Panc1 (cell line): Measurements from ENCODE around the gene OGDH. TPM values are rescaled to one million over a fixed set of nuclear protein-coding genes. Genes with fewer than 3 reads are reported as not detected.

Experiments used
- ATAC-seq: fragments of 200-7000 bp; cut with Tn5 transposase; 2 replicates; pipeline ENCODE4 v1.9.1; 2020; ENCODE audit warnings: mild to moderate bottlenecking, moderate library complexity
- BruUV-seq: library from RNA; stranded (reverse); fragments of 400-500 nt; replicated peaks from 2 replicates; lab custom pipeline; 2021; lab: Mats Ljungman, UMichigan
- CTCF ChIA-PET: fragments of 300-600 bp; sonication (Branson Sonifier 250); formaldehyde crosslinking; loops from one replicate; lab custom pipeline; 2022; ENCODE audit warnings: antibody characterized with exemption; lab: Charles Lee
- POLR2A ChIA-PET: fragments of 300-600 bp; sonication (Branson Sonifier 250); formaldehyde crosslinking; loops from one replicate; lab custom pipeline; 2022; ENCODE audit warnings: antibody characterized with exemption; lab: Charles Lee
- DNase-seq: peaks from one replicate; pipeline ENCODE4 v3.0.0-alpha.2; 2010; ENCODE audit warnings: low read depth, low spot score
- H3K27ac ChIP-seq: 2 replicates; pipeline ENCODE4 v1.5.1; 2011; ENCODE audit warnings: mild to moderate bottlenecking, low read length, inconsistent platforms
- H3K27me3 ChIP-seq: fragments of 200-500 bp; sonication (Bioruptor generic); 2 replicates; pipeline ENCODE4 v1.6.0; 2014; ENCODE audit warnings: low read length, inconsistent platforms; ENCODE audit not compliant: control insufficient read depth, insufficient read depth
- H3K36me3 ChIP-seq: fragments of 200-500 bp; sonication (Bioruptor generic); 2 replicates; pipeline ENCODE4 v1.5.1; 2014; ENCODE audit warnings: inconsistent platforms, mild to moderate bottlenecking, low read length, moderate library complexity; ENCODE audit not compliant: control insufficient read depth, insufficient read depth
- H3K4me1 ChIP-seq: 2 replicates; pipeline ENCODE4 v1.5.1; 2011; ENCODE audit warnings: inconsistent platforms, mild to moderate bottlenecking, low read length, moderate library complexity; ENCODE audit not compliant: control insufficient read depth, insufficient read depth
- H3K4me3 ChIP-seq, 2 experiments: 2 replicates each; pipeline ENCODE4 v1.5.1; 2011 to 2012; ENCODE audit warnings: low read depth in 2 of 2, low read length in 2 of 2, mild to moderate bottlenecking in 2 of 2, inconsistent platforms in 1 of 2, moderate library complexity in 1 of 2
- H3K9me3 ChIP-seq: fragments of 200-500 bp; sonication (Bioruptor generic); 2 replicates; pipeline ENCODE4 v1.5.1; 2014; ENCODE audit warnings: low read depth, mild to moderate bottlenecking, inconsistent platforms, low read length, moderate library complexity; ENCODE audit not compliant: control insufficient read depth, insufficient read depth
- POLR2AphosphoS5 ChIP-seq: IDR thresholded peaks from 2 replicates; pipeline ENCODE4 v1.6.1; 2012; ENCODE audit warnings: mild to moderate bottlenecking, low read depth, low read length, moderate library complexity
- SIN3A ChIP-seq: IDR thresholded peaks from 2 replicates; pipeline ENCODE4 v1.6.1; 2012; ENCODE audit warnings: low read depth, mild to moderate bottlenecking, low read length, moderate library complexity, borderline replicate concordance; ENCODE audit not compliant: insufficient read depth
- TCF7L2 ChIP-seq: IDR thresholded peaks from 2 replicates; pipeline ENCODE4 v1.6.1; 2011; ENCODE audit warnings: mild to moderate bottlenecking, low read depth, low read length, inconsistent platforms
- in situ Hi-C: cut with HindIII; loops from 2 replicates; pipeline ENCODE4 v1.10.0; 2016; ENCODE audit warnings: low sequenced_read_pairs, low pct_unique_long_range_greater_than_20kb
- intact Hi-C: fragments of 100-400 bp; cut with micrococcal nuclease; formaldehyde crosslinking; loops from one replicate; pipeline ENCODE4 v1.10.0; 2022; ENCODE audit not compliant: unreplicated experiment
- total RNA-seq: library from RNA; stranded (reverse); gene quantifications from one replicate; pipeline ENCODE4 v1.2.1, GENCODE V29; 2021; ENCODE audit not compliant: unreplicated experiment
- TF ChIP-seq, protein P1 (sequence below), 2 experiments: IDR thresholded peaks; 2 replicates each; pipeline ENCODE4 v1.6.1; 2011 to 2012; ENCODE audit warnings: low read depth in 2 of 2, control low read depth in 1 of 2, low read length in 1 of 2, mild to moderate bottlenecking in 1 of 2, moderate library complexity in 1 of 2; ENCODE audit not compliant: insufficient read depth in 1 of 2
- TF ChIP-seq, protein P2 (sequence below): fragments of 450-650 bp; IDR thresholded peaks from 2 replicates; pipeline ENCODE4 v1.5.1; 2017; ENCODE audit warnings: mild to moderate bottlenecking

OGDH gene
- total RNA-seq, 1 experiment from 2014 or later = 166 TPM

DNA sequence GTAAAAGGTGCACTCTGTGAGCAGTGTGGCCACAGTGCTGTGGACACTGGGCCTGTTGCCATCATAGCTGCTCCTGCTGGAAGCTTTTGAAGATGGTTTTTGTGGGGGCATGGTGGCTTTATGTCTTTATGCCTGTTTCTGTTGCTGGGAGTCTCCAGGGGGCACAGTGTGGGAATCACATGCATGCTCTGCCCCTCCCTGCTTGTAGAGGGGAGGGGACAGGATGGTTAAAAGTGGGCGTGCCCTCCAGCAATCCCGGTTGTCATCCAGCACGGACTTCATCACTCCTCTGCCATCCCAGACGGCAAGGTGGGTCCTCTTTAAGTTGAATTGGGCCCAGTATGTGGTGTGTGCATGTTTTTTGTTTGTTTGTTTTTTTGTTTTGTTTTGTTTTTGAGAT is 20.2 kb downstream of the OGDH start:
- ChIA-PET CTCF (no interaction called here), POLR2A (no interaction called here)
- BruUV-seq = no TSS peak
- DNase-seq (no peak), ATAC-seq (no peak)
- H3K27ac ChIP-seq = no peak overlapping the region
- peaks cover 8% of the 10 kb centered on the region; the same call in 1 of the 2 replicates for H3K36me3 ChIP-seq
- H3K4me1 ChIP-seq = peaks cover 23% of the 10 kb centered on the region
- intact Hi-C loops = no loop called here
- H3K27me3 ChIP-seq = no peaks in the 10 kb centered on the region
- TF ChIP-seq TCF7L2 (no peak), POLR2AphosphoS5 (no peak), SIN3A (no peak)
- TF ChIP-seq, protein P1, sequence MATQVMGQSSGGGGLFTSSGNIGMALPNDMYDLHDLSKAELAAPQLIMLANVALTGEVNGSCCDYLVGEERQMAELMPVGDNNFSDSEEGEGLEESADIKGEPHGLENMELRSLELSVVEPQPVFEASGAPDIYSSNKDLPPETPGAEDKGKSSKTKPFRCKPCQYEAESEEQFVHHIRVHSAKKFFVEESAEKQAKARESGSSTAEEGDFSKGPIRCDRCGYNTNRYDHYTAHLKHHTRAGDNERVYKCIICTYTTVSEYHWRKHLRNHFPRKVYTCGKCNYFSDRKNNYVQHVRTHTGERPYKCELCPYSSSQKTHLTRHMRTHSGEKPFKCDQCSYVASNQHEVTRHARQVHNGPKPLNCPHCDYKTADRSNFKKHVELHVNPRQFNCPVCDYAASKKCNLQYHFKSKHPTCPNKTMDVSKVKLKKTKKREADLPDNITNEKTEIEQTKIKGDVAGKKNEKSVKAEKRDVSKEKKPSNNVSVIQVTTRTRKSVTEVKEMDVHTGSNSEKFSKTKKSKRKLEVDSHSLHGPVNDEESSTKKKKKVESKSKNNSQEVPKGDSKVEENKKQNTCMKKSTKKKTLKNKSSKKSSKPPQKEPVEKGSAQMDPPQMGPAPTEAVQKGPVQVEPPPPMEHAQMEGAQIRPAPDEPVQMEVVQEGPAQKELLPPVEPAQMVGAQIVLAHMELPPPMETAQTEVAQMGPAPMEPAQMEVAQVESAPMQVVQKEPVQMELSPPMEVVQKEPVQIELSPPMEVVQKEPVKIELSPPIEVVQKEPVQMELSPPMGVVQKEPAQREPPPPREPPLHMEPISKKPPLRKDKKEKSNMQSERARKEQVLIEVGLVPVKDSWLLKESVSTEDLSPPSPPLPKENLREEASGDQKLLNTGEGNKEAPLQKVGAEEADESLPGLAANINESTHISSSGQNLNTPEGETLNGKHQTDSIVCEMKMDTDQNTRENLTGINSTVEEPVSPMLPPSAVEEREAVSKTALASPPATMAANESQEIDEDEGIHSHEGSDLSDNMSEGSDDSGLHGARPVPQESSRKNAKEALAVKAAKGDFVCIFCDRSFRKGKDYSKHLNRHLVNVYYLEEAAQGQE (IDR thresholded peaks at IDR 0.05; ENCODE audit: insufficient read depth in 1 of 2, low read depth in 2 of 2, low read length in 1 of 2) = no peak
- TF ChIP-seq, protein P2, sequence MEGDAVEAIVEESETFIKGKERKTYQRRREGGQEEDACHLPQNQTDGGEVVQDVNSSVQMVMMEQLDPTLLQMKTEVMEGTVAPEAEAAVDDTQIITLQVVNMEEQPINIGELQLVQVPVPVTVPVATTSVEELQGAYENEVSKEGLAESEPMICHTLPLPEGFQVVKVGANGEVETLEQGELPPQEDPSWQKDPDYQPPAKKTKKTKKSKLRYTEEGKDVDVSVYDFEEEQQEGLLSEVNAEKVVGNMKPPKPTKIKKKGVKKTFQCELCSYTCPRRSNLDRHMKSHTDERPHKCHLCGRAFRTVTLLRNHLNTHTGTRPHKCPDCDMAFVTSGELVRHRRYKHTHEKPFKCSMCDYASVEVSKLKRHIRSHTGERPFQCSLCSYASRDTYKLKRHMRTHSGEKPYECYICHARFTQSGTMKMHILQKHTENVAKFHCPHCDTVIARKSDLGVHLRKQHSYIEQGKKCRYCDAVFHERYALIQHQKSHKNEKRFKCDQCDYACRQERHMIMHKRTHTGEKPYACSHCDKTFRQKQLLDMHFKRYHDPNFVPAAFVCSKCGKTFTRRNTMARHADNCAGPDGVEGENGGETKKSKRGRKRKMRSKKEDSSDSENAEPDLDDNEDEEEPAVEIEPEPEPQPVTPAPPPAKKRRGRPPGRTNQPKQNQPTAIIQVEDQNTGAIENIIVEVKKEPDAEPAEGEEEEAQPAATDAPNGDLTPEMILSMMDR = no peak
- in situ Hi-C loops = no loop called here
- no peak overlapping the region for H3K4me3 ChIP-seq
- no peaks in the 10 kb centered on the region for H3K9me3 ChIP-seq

DNA sequence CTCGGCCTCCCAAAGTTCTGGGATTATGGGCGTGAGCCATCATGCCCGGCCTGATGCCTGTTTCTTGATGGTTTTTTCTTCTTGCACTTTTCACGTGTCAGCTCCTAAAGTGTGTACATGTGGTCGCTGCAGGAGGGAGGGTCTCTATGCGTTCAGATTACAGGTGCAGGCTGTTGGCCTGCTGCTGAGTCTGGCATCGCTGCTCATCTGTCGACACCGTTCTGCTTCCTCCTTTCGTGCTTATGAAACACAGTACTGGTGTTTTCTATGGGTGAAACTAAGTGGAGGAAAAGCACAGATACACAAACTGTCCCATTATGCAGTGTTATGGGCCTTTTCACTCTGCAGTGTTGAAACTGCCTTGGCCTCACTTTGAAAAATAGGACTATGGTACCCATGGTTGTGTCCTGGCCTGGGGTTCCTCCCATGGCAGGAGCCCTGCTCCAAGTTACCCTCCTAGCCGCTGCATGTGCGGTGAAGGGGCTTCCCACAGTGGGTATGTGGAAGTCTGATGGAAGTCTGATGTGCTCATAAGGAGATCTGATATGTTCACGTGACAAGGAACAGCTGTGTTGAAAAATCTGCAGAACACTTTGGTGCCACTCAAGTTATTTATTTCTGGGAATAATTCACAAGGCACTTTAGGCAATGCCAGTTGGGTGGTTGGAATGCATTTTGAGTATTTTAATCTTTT is 23.5 kb downstream of the OGDH start:
- no TSS peak for BruUV-seq
- Histone ChIP-seq H3K27me3 (no peaks in the 10 kb centered on the region), H3K36me3 (peaks cover 6% of the 10 kb centered on the region; the same call in 1 of the 2 replicates), H3K4me3 (no peak overlapping the region), H3K9me3 (no peaks in the 10 kb centered on the region), H3K27ac (no peak overlapping the region; the same call in 1 of the 2 replicates), H3K4me1 (peaks cover 26% of the 10 kb centered on the region)
- POLR2A ChIA-PET = no interaction called here
- DNase-seq (no peak), ATAC-seq (no peak)
- in situ Hi-C loops = no loop called here
- intact Hi-C loops = no loop called here
- TF ChIP-seq, protein P2 = no peak
- TF ChIP-seq TCF7L2 = no peak
- no peak for TF ChIP-seq SIN3A
- TF ChIP-seq, protein P1 (IDR thresholded peaks at IDR 0.05; ENCODE audit: insufficient read depth in 1 of 2, low read depth in 2 of 2, low read length in 1 of 2) = no peak
- no peak for TF ChIP-seq POLR2AphosphoS5
- CTCF ChIA-PET = interaction anchor here (0.7 kb wide), 1 partner anchor 89 kb away, joined by 9 read pairs; no protein-coding TSS in a partner anchor
